ENCODE measurements around the gene ST8SIA3. TPM values are rescaled to one million over a fixed set of nuclear protein-coding genes. Genes with fewer than 3 reads are reported as not detected.
A peak's percentile ranks its signal among the peaks of the same experiment; 100 is the strongest.

ST8SIA3 gene
- total and polyA plus RNA-seq, 9 of the 15 experiments (the other 6 are each of a cell fraction or from before 2014, with no cell fraction given) = not detected

- TF ChIP-seq EHMT2 (IDR thresholded peaks at IDR 0.05) (peak; percentile 89), YY1 (IDR thresholded peaks at IDR 0.05; ENCODE audit: borderline replicate concordance in 1 of 3, control insufficient read depth in 1 of 3, extremely low read depth in 1 of 3, insufficient read depth in 3 of 3, insufficient read length in 1 of 3, insufficient replicate concordance in 2 of 3, low read depth in 1 of 3, low read length in 2 of 3) (peak in 1 of 3 experiments; percentile 49), PRMT5 (CRISPR knock-in tag; IDR thresholded peaks at IDR 0.05) (0 out of 2 replicates have a peak, but pooled peaks have one; percentile 40), ZNF316 (IDR thresholded peaks at IDR 0.05) (no peak), CTCFL (IDR thresholded peaks at IDR 0.05; ENCODE audit: borderline replicate concordance, insufficient read depth, low read depth, low read length, poor library complexity, severe bottlenecking) (no peak), ZFP36 (IDR thresholded peaks at IDR 0.05; ENCODE audit: low read depth, low read length, partially characterized antibody) (no peak)
These were observed 1.6 kb downstream of the ST8SIA3 start (continued) for GRCh38 chr18:57353940-57354461.

DNA sequence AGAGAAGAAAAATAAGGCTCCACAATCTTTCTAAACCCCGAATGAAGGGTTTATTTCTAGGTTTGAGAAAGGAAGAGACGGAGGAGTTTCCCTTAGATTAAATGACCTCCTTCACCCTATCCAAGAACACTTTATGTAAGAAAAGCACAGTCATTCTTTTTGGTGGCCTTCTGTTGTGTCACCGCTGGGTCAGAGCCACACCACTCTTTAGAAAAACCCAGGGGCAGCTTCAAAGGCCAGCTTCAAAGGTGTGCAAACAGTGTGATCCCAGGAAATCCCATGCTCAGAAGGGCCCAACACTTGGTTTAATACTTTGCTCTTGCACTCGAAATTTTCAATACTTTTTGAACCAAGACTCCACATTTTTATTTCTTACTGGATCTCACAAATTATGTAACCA, 7.1 kb downstream of the ST8SIA3 start:
- POLR2A ChIA-PET = no interaction called here
- BruUV-seq (replicated peaks) = no TSS peak
- TF ChIP-seq ZNF143 (CRISPR knock-in tag; IDR thresholded peaks at IDR 0.05) (no peak), MCM5 (IDR thresholded peaks at IDR 0.05; ENCODE audit: low read depth) (no peak), SLC30A9 (CRISPR knock-in tag; IDR thresholded peaks at IDR 0.05) (no peak)
- TF ChIP-seq, protein P1, sequence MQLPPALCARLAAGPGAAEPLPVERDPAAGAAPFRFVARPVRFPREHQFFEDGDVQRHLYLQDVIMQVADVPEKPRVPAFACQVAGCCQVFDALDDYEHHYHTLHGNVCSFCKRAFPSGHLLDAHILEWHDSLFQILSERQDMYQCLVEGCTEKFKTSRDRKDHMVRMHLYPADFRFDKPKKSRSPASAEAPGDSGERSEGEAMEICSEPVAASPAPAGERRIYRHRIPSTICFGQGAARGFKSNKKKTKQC (CRISPR knock-in tag; IDR thresholded peaks at IDR 0.05) = no peak
- H4K20me1 ChIP-seq (replicated peaks; ENCODE audit: control insufficient read depth, insufficient read depth, low read length) = no peaks in the 10 kb centered on the region
- H3K36me3 ChIP-seq (ENCODE audit: control insufficient read depth, insufficient read depth, low read length) = no peaks in the 10 kb centered on the region
- H3K27me3 ChIP-seq (ENCODE audit: control insufficient read depth in 2 of 2, insufficient read depth in 2 of 2, low read length in 2 of 2) = no peaks in the 10 kb centered on the region; a peak in 1 of 5 replicates
- H3K4me3 ChIP-seq = no peak overlapping the region
- DNase-seq (ENCODE audit: extremely low read depth in 1 of 4, low spot score in 3 of 4) (no peak), FAIRE-seq (no peak), ATAC-seq (no peak)
- H3K9ac ChIP-seq (ENCODE audit: insufficient read depth in 1 of 2, low read depth in 2 of 2, low read length in 2 of 2) = no peak overlapping the region
- H3K9me3 ChIP-seq (replicated peaks; ENCODE audit: control insufficient read depth, insufficient read depth, low read depth, low read length) = no peaks in the 10 kb centered on the region
- CTCF ChIA-PET (ENCODE audit: low intra/inter-chr PET ratio) = no interaction called here
- H3K4me1 ChIP-seq (replicated peaks in 1 of 2; ENCODE audit: control insufficient read depth in 2 of 2, insufficient read depth in 2 of 2, low read length in 2 of 2) = no peaks in the 10 kb centered on the region
- 0% methylated on average over 4 of the region's 4 CpGs for WGBS (ENCODE audit: insufficient coverage, low coverage, missing lambda C conversion rate)
- intact Hi-C loops (cut with micrococcal nuclease) = no loop called here
- H2AFZ ChIP-seq (ENCODE audit: low read depth, low read length) = no peak overlapping the region
- H3K27ac ChIP-seq (ENCODE audit: extremely low read depth, low read depth, low read length) = no peak overlapping the region
- no peaks in the 10 kb centered on the region for H3K9me1 ChIP-seq (ENCODE audit: control insufficient read depth, insufficient read depth, low read length)
- H3K4me2 ChIP-seq (ENCODE audit: insufficient read depth, low read length) = no peak overlapping the region
- in situ Hi-C loops (cut with MboI) = no loop called here
- no peaks in the 10 kb centered on the region for H3K79me2 ChIP-seq (ENCODE audit: control insufficient read depth, insufficient read depth, low read length)

Data from K562 (cell line).